ENCODE results near the gene C1orf167. TPM values are rescaled to one million over a fixed set of nuclear protein-coding genes. Genes with fewer than 3 reads are reported as not detected.

C1orf167 gene
- total and polyA plus RNA-seq, 2 of the 8 experiments (the other 6 are each of a cell fraction or from before 2014, with no cell fraction given), result 0.70 to 1.3 TPM

DNA sequence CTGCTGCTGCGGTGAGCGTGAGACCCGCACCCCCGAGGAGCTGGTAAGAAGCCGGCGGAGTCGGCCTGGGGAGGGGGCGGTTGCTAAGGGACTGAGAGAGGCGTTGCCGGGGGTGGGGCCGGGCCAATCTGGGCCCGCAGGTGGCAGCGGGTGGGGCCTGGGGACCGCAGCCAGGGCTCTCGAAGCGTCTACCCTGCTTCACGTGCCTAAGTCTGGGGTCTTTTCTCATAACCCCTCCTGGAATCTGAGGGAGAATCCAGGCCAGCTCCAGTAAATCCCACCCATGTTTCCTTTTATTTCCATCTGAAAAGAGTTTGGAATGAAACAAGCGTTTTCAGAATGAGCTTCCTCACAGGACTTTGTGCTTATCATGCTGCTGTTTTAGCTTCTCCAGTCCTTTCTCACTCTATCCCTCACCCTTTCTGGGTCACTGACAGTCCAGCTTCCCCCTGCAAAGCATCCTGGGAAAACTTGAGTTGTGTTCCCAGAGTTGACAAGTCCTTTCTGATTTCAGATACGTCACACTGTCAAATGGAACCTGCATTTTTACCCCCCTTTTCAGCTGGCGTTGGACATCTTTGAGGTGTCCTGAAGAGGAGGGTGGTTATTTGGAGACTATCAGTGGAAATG, 44.4 kb downstream of the C1orf167 start:
- Histone ChIP-seq H3K79me1 (ENCODE audit: low read depth, low read length) (peaks cover 8% of the 10 kb centered on the region), H4K5ac (ENCODE audit: insufficient read length, low read depth, low read length) (peak overlapping the region; percentile 85), H3K23me2 (ENCODE audit: low read depth, low read length) (peaks cover 18% of the 10 kb centered on the region), H4K20me1 (replicated peaks in 1 of 2; ENCODE audit: control insufficient read depth in 1 of 2, insufficient read depth in 2 of 2, low read length in 2 of 2) (peaks cover 3 to 10% of the 10 kb centered on the region in 2 experiments), H3K9me3 (ENCODE audit: insufficient read depth in 2 of 2, low read depth in 1 of 2, low read length in 1 of 2) (no peaks in the 10 kb centered on the region), H2AK5ac (ENCODE audit: low read depth, low read length) (no peak overlapping the region), H3K27me3 (replicated peaks in 1 of 4; ENCODE audit: control insufficient read depth in 3 of 4, extremely low read depth in 1 of 4, insufficient read depth in 3 of 4, low read length in 3 of 4) (no peaks in the 10 kb centered on the region), H3K14ac (ENCODE audit: insufficient read length) (no peak overlapping the region), H3K56ac (replicated peaks; ENCODE audit: insufficient read length, low read depth, low read length) (peak overlapping the region; percentile 72), H4K91ac (replicated peaks; ENCODE audit: insufficient read length, low read length) (peak overlapping the region; percentile 91), H2BK15ac (ENCODE audit: low read length) (no peak overlapping the region), H3K9ac (replicated peaks in 1 of 4; ENCODE audit: extremely low read depth in 1 of 4, low read depth in 3 of 4, low read length in 3 of 4) (peak overlapping the region in 3 of 4 experiments; percentile 43 to 78 (median 48); a peak in 6 of 7 replicates), H3K18ac (ENCODE audit: extremely low read depth, low read length) (peak overlapping the region; percentile 73; the same call in 1 of the 2 replicates), H4K8ac (ENCODE audit: extremely low read depth, insufficient read depth, low read length) (peak overlapping the region; percentile 93), H3K27ac (ENCODE audit: low read depth, low read length) (peak overlapping the region; percentile 43; the same call in 1 of the 2 replicates), H3K4me1 (replicated peaks in 1 of 4; ENCODE audit: control insufficient read depth in 3 of 4, insufficient read depth in 4 of 4, low read length in 3 of 4) (peaks cover 13 to 24% (median 18%) of the 10 kb centered on the region in 4 experiments), H2AFZ (ENCODE audit: low read length) (no peak overlapping the region), H2BK120ac (replicated peaks; ENCODE audit: low read depth, low read length) (no peak overlapping the region), H3K4me3 (ENCODE audit: extremely low read depth in 1 of 4, insufficient read depth in 2 of 4, low read depth in 3 of 4, low read length in 4 of 4) (peak overlapping the region; percentile 76 to 88 (median 81)), H3K4me2 (ENCODE audit: insufficient read depth in 1 of 2, low read depth in 2 of 2, low read length in 2 of 2) (peak overlapping the region; percentile 84 to 92), H3K79me2 (ENCODE audit: control insufficient read depth in 1 of 2, insufficient read depth in 2 of 2, low read length in 2 of 2) (peaks cover 8 to 56% of the 10 kb centered on the region in 2 experiments; a peak in 3 of 4 replicates), H3K23ac (ENCODE audit: insufficient read length) (no peak overlapping the region), H2BK20ac (ENCODE audit: low read length) (no peak overlapping the region), H3K4ac (replicated peaks; ENCODE audit: insufficient read length, low read depth, low read length) (peak overlapping the region; percentile 90), H2BK5ac (ENCODE audit: low read depth, low read length) (peak overlapping the region; percentile 66), H2BK12ac (ENCODE audit: low read depth, low read length) (0 out of 2 replicates have a peak overlapping the region, but pooled peaks have one; percentile 27), H3K36me3 (ENCODE audit: control insufficient read depth in 2 of 4, insufficient read depth in 4 of 4, low read length in 3 of 4) (peaks cover 0 to 18% (median 9%) of the 10 kb centered on the region in 4 experiments; a peak in 5 of 8 replicates)
- TF ChIP-seq GABPA (IDR thresholded peaks at IDR 0.05; ENCODE audit: borderline replicate concordance, insufficient read depth, low read length), result no peak
- TF ChIP-seq KDM5A (IDR thresholded peaks at IDR 0.05; ENCODE audit: low read length), result peak; percentile 62; the same call in 1 of the 2 replicates
- no peak for TF ChIP-seq MAFK (IDR thresholded peaks at IDR 0.05; ENCODE audit: low read depth, low read length)
- TF ChIP-seq ASH2L (IDR thresholded peaks at IDR 0.05; ENCODE audit: low read length), result peak; percentile 84
- peak; percentile 63 for TF ChIP-seq SAP30 (IDR thresholded peaks at IDR 0.05; ENCODE audit: insufficient read depth, insufficient replicate concordance, low read length)
- peak; percentile 65 for TF ChIP-seq PHF8 (conservative IDR thresholded peaks at IDR 0.05; ENCODE audit: low read depth, low read length)
- 5% methylated on average over 13 of the region's 20 CpGs; no CpG with 5 or more reads in 1 of the 2 experiments for WGBS, 2 experiments (ENCODE audit: extremely low coverage in 1 of 2, insufficient coverage in 1 of 2, insufficient read length in 1 of 2, insufficient replicate concordance in 2 of 2, low coverage in 1 of 2, low lambda C conversion rate in 2 of 2, missing lambda C conversion rate in 1 of 2)
- DNase-seq (ENCODE audit: low read depth in 1 of 2, low spot score in 2 of 2) (no peak), FAIRE-seq (no peak)
- POLR2A ChIA-PET (ENCODE audit: partially characterized antibody), result interaction anchor here (0.6 to 3.2 kb wide), 15 partner anchors 9 to 250 kb away, joined by 3 to 13 read pairs (median 4); partner anchors contain the start of genes MFN2 and PLOD1
- CTCF ChIA-PET (ENCODE audit: partially characterized antibody), result interaction anchor here (1.0 to 2.4 kb wide), 7 partner anchors 11 to 88 kb away, joined by 3 to 8 read pairs (median 3); no protein-coding TSS in a partner anchor
